Peyer's patch (tissue), 4 donors: Measurements from ENCODE around the gene NEIL3. TPM values are rescaled to one million over a fixed set of nuclear protein-coding genes. Genes with fewer than 3 reads are reported as not detected.

Experiments
- DNase-seq, 3 donors: peaks; one replicate each; pipeline ENCODE4 v3.0.0-alpha.2; 2017 to 2019
- H3K27ac ChIP-seq, 4 donors: fragments of 200-600 bp; sonication (generic); one replicate each; pipeline ENCODE4 v1.5.1; 2016 to 2019
- H3K27me3 ChIP-seq, 2 donors: fragments of 200-600 bp; sonication (generic); one replicate each; pipeline ENCODE4 v1.5.1; 2019
- H3K36me3 ChIP-seq, 3 donors: fragments of 200-600 bp; sonication (generic); one replicate each; pipeline ENCODE4 v1.5.1; 2016 to 2019
- H3K4me1 ChIP-seq, 4 donors: fragments of 200-600 bp; sonication (generic); one replicate each; pipeline ENCODE4 v1.5.1; 2016 to 2019
- H3K4me3 ChIP-seq, 4 donors: fragments of 200-600 bp; sonication (generic); 1 replicate in 3 of 4; 2 replicates in 1 of 4; pipeline ENCODE4 v1.5.1; 2016 to 2019; ENCODE audit warnings: mild to moderate bottlenecking in 1 of 4
- H3K9me3 ChIP-seq, 4 donors: fragments of 200-600 bp; sonication (generic); one replicate each; pipeline ENCODE4 v1.5.1; 2016 to 2019; ENCODE audit warnings: mild to moderate bottlenecking in 1 of 4
- POLR2A ChIP-seq, 2 donors: fragments of 450-650 bp; IDR thresholded peaks; one replicate each; pipeline ENCODE4 v1.5.1; 2017; ENCODE audit warnings: antibody characterized with exemption in 2 of 2, mild to moderate bottlenecking in 2 of 2, moderate library complexity in 2 of 2
- total RNA-seq, 4 donors: library from RNA; depleted of rRNA; stranded (reverse); fragments of >200 nt; gene quantifications; one replicate each; pipeline ENCODE4 v1.1.0, GENCODE V29; 2016
- TF ChIP-seq, protein P1 (sequence below), 6 experiments: fragments of 450-650 bp in 4 of 6; fragments of 200-600 bp in 2 of 6; sonication (generic) in 1 of 6; IDR thresholded peaks; one replicate each; pipeline ENCODE4 v1.5.1; 2017 to 2019; ENCODE audit warnings: antibody characterized with exemption in 6 of 6, mild to moderate bottlenecking in 3 of 6, moderate library complexity in 1 of 6

Gene NEIL3
- total RNA-seq, 4 donors from 2014 or later = 0.76 to 2.5 (median 1.3) TPM

- Histone ChIP-seq H3K36me3 (no peaks in the 10 kb centered on the region), H3K27me3 (no peaks in the 10 kb centered on the region), H3K4me3 (no peak overlapping the region), H3K27ac (no peak overlapping the region), H3K9me3 (no peaks in the 10 kb centered on the region), H3K4me1 (no peaks in the 10 kb centered on the region)
- no peak for TF ChIP-seq POLR2A (IDR thresholded peaks at IDR 0.05)
- TF ChIP-seq, protein P1, sequence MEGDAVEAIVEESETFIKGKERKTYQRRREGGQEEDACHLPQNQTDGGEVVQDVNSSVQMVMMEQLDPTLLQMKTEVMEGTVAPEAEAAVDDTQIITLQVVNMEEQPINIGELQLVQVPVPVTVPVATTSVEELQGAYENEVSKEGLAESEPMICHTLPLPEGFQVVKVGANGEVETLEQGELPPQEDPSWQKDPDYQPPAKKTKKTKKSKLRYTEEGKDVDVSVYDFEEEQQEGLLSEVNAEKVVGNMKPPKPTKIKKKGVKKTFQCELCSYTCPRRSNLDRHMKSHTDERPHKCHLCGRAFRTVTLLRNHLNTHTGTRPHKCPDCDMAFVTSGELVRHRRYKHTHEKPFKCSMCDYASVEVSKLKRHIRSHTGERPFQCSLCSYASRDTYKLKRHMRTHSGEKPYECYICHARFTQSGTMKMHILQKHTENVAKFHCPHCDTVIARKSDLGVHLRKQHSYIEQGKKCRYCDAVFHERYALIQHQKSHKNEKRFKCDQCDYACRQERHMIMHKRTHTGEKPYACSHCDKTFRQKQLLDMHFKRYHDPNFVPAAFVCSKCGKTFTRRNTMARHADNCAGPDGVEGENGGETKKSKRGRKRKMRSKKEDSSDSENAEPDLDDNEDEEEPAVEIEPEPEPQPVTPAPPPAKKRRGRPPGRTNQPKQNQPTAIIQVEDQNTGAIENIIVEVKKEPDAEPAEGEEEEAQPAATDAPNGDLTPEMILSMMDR (IDR thresholded peaks at IDR 0.05) = no peak
- no peak for DNase-seq
Measured at GRCh38 chr4:177282284-177282835, 27.3 kb upstream of the NEIL3 start.

GRCh38 chr4:177283167-177283566, 26.5 kb upstream of the NEIL3 start:
- Histone ChIP-seq H3K27ac (no peak overlapping the region), H3K4me1 (no peaks in the 10 kb centered on the region), H3K36me3 (no peaks in the 10 kb centered on the region), H3K4me3 (no peak overlapping the region), H3K27me3 (no peaks in the 10 kb centered on the region), H3K9me3 (no peaks in the 10 kb centered on the region)
- TF ChIP-seq, protein P1 (IDR thresholded peaks at IDR 0.05) = no peak
- no peak for TF ChIP-seq POLR2A (IDR thresholded peaks at IDR 0.05)
- no peak for DNase-seq

GRCh38 chr4:177285953-177286352, 23.7 kb upstream of the NEIL3 start:
- no peak for TF ChIP-seq POLR2A (IDR thresholded peaks at IDR 0.05)
- TF ChIP-seq, protein P1 (IDR thresholded peaks at IDR 0.05) = no peak
- Histone ChIP-seq H3K4me1 (no peaks in the 10 kb centered on the region), H3K27me3 (no peaks in the 10 kb centered on the region), H3K36me3 (no peaks in the 10 kb centered on the region), H3K27ac (no peak overlapping the region), H3K4me3 (no peak overlapping the region), H3K9me3 (no peaks in the 10 kb centered on the region)
- DNase-seq = no peak

- no peak for DNase-seq
- H3K27ac ChIP-seq = no peak overlapping the region
- no peaks in the 10 kb centered on the region for H3K9me3 ChIP-seq
- H3K36me3 ChIP-seq = no peaks in the 10 kb centered on the region
- no peaks in the 10 kb centered on the region for H3K27me3 ChIP-seq
- TF ChIP-seq, protein P1 (IDR thresholded peaks at IDR 0.05) = no peak
- TF ChIP-seq POLR2A (IDR thresholded peaks at IDR 0.05) = no peak
- no peaks in the 10 kb centered on the region for H3K4me1 ChIP-seq
- no peak overlapping the region for H3K4me3 ChIP-seq
Measured at GRCh38 chr4:177287255-177287654, 22.4 kb upstream of the NEIL3 start.

DNA sequence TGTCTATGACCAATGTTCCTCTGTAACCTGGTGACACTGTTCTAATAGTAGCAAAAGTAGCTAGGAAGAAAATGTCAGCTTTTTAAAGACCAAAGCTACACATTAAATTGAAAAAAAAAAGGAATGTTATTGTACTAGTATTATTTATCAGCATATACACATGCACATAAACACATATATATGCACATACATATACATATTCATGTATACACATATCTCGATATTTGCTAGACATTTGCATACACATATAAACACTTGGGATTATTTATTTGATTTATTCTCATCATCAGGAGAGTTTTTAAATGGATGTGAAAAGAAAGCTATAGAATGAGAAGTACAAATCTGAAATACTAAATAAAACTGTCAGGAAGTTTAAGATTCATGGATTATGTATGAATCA, 21.3 kb upstream of the NEIL3 start:
- no peaks in the 10 kb centered on the region for H3K36me3 ChIP-seq
- no peaks in the 10 kb centered on the region for H3K27me3 ChIP-seq
- H3K27ac ChIP-seq = no peak overlapping the region
- no peaks in the 10 kb centered on the region for H3K4me1 ChIP-seq
- H3K9me3 ChIP-seq = no peaks in the 10 kb centered on the region
- H3K4me3 ChIP-seq = no peak overlapping the region
- no peak for DNase-seq
- TF ChIP-seq POLR2A (IDR thresholded peaks at IDR 0.05) = no peak
- TF ChIP-seq, protein P1 (IDR thresholded peaks at IDR 0.05) = no peak

- TF ChIP-seq, protein P1 (IDR thresholded peaks at IDR 0.05) = no peak
- no peak for TF ChIP-seq POLR2A (IDR thresholded peaks at IDR 0.05)
- H3K4me1 ChIP-seq = no peaks in the 10 kb centered on the region
Measured at GRCh38 chr4:177290780-177291179, 18.9 kb upstream of the NEIL3 start.

More at GRCh38 chr4:177290780-177291179, 18.9 kb upstream of the NEIL3 start:
- no peak for DNase-seq
- Histone ChIP-seq H3K36me3 (no peaks in the 10 kb centered on the region), H3K27ac (no peak overlapping the region), H3K4me3 (no peak overlapping the region), H3K27me3 (no peaks in the 10 kb centered on the region), H3K9me3 (no peaks in the 10 kb centered on the region)
